ENCODE measurements around the gene RUFY1. TPM values are rescaled to one million over a fixed set of nuclear protein-coding genes. Genes with fewer than 3 reads are reported as not detected.

RUFY1 gene
- 27.6 to 31.0 TPM (median 28.8 TPM) in 5 replicates for total RNA-seq (2022; extraction: Qiagen RNA extraction; ENCODE audit: low read depth)

GRCh38 chr5:179550511-179551342, at the start of gene RUFY1:
Gene RUFY1, plus strand, starts transcription at chr5:179550554. Its CDS starts 16 bp downstream, at chr5:179550570.

GRCh38 chr5:179623003-179623905, 72.9 kb downstream of the RUFY1 start, which contains the start of gene HNRNPH1:
Gene HNRNPH1, minus strand, starts transcription at chr5:179623671. Its CDS starts 538 bp downstream, at chr5:179623133.

Other genes starting within 250 kb of the RUFY1 start
- 0.03 to 0.19 TPM (median 0.09 TPM) in 4 of 5 replicates, not detected in the other for gene ADAMTS2, start 205.1 kb upstream of the RUFY1 start, total RNA-seq (2022; extraction: Qiagen RNA extraction; ENCODE audit: low read depth)
- gene HNRNPH1, start 73.1 kb downstream of the RUFY1 start, total RNA-seq (2022; extraction: Qiagen RNA extraction; ENCODE audit: low read depth): 455 to 602 TPM (median 495 TPM) in 5 replicates
- not detected in 5 replicates for gene CBY3, start 130.5 kb downstream of the RUFY1 start, total RNA-seq (2022; extraction: Qiagen RNA extraction; ENCODE audit: low read depth)
- 337 to 420 TPM (median 355 TPM) in 5 replicates for gene CANX, start 148.4 kb downstream of the RUFY1 start, total RNA-seq (2022; extraction: Qiagen RNA extraction; ENCODE audit: low read depth)
- gene MAML1, start 182.3 kb downstream of the RUFY1 start, total RNA-seq (2022; extraction: Qiagen RNA extraction; ENCODE audit: low read depth): 15.9 to 21.2 TPM (median 19.2 TPM) in 5 replicates
- 0.30 to 0.63 TPM (median 0.38 TPM) in 3 of 5 replicates, not detected in the others for gene LTC4S, start 243.4 kb downstream of the RUFY1 start, total RNA-seq (2022; extraction: Qiagen RNA extraction; ENCODE audit: low read depth)